Brain microvascular endothelial cell (primary cell): ENCODE measurements around the gene MAGEB16.

Source experiments
- DNase-seq: peaks from one replicate; pipeline ENCODE4 v3.0.0-alpha.2; 2020
- H3K27ac ChIP-seq: fragments of 250-450 bp; sonication (Bioruptor Pico); 2 replicates; pipeline ENCODE4 v1.5.1; 2020; ENCODE audit warnings: mild to moderate bottlenecking, moderate library complexity
- H3K27me3 ChIP-seq: fragments of 250-450 bp; sonication (Bioruptor Pico); replicated peaks from 2 replicates; pipeline ENCODE4 v1.5.1; 2020; ENCODE audit warnings: mild to moderate bottlenecking
- H3K36me3 ChIP-seq: fragments of 250-450 bp; sonication (Bioruptor Pico); replicated peaks from 2 replicates; pipeline ENCODE4 v1.5.1; 2020; ENCODE audit warnings: mild to moderate bottlenecking
- H3K4me3 ChIP-seq: 2 replicates; pipeline ENCODE4 v1.5.1; 2011; ENCODE audit warnings: low read depth, mild to moderate bottlenecking, control low read depth, low read length, moderate library complexity
- in situ Hi-C: cut with HindIII; loops from 2 replicates; pipeline ENCODE4 v1.10.0; 2017; ENCODE audit warnings: low sequenced_read_pairs, low pct_ligation_motif_present
- TF ChIP-seq, protein P1 (sequence below): IDR thresholded peaks from 2 replicates; pipeline ENCODE4 v1.5.1; 2011; ENCODE audit warnings: low read depth, mild to moderate bottlenecking, moderate library complexity, low read length, control low read depth, inconsistent platforms; ENCODE audit errors: missing control alignments

Gene MAGEB16

DNA sequence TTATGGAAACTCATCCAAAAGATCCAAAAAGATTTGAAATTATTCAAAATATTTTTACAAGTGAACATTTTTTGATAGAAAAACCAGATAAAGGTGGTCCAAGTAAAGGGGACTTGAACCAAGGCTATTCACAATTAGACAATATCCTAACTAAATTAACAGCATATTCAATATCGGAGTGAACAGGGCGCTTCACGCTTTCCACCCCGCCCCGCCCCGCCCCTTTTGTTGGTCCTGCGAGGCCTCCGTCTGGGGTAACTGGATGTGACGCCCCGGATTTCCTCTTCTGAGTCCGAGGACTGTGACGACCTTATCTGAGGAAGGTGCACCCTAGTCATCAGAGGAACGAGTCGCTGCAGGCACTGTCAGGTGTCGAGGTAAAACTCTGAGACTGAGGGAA lies at the start of gene MAGEB16:
Gene MAGEB16 (plus strand): TSS at position 301 of the 400 bp plus-strand sequence. CDS start 3,855 bp downstream, outside the sequence.
- in situ Hi-C loops = no loop called here
- H3K27me3 ChIP-seq = no peaks in the 10 kb centered on the region
- no peak for DNase-seq
- H3K4me3 ChIP-seq = no peak within 1 kb of the TSS
- TF ChIP-seq, protein P1, sequence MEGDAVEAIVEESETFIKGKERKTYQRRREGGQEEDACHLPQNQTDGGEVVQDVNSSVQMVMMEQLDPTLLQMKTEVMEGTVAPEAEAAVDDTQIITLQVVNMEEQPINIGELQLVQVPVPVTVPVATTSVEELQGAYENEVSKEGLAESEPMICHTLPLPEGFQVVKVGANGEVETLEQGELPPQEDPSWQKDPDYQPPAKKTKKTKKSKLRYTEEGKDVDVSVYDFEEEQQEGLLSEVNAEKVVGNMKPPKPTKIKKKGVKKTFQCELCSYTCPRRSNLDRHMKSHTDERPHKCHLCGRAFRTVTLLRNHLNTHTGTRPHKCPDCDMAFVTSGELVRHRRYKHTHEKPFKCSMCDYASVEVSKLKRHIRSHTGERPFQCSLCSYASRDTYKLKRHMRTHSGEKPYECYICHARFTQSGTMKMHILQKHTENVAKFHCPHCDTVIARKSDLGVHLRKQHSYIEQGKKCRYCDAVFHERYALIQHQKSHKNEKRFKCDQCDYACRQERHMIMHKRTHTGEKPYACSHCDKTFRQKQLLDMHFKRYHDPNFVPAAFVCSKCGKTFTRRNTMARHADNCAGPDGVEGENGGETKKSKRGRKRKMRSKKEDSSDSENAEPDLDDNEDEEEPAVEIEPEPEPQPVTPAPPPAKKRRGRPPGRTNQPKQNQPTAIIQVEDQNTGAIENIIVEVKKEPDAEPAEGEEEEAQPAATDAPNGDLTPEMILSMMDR = no peak
- no peaks in the 10 kb centered on the region for H3K36me3 ChIP-seq
- no peak within 1 kb of the TSS for H3K27ac ChIP-seq

DNA sequence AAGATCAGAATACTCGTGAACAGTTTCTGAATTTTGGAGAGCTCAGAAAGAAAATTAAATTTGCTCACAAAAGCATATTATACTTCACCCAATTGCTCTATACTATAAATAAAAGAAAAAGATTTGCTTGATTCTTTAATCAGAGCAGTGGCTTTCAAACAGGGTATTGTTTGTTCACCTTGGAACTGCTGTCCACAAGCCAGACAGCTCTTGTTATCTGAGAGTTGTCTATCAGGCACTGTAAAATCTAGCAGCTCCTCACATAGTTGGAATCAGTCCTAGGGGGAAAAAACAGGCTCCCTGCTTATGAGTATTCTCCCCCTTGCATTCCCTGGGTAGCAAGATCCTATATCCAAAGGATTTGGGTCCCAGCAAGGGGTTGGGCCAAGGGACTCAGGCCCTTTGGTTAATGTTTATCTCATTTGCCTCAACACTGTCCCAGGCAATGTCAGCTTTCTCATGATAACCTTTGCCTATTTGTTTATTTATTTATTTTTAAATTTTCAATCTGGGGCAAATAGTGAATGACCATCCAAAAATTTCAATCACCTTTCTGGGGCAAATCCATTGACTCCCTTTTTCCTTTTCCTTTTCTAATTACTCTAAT lies 24.1 kb upstream of the MAGEB16 start:
- H3K36me3 ChIP-seq = no peaks in the 10 kb centered on the region
- DNase-seq = no peak
- no peaks in the 10 kb centered on the region for H3K27me3 ChIP-seq
- no peak overlapping the region for H3K27ac ChIP-seq
- in situ Hi-C loops = no loop called here
- no peak overlapping the region for H3K4me3 ChIP-seq
- TF ChIP-seq, protein P1 = no peak

DNA sequence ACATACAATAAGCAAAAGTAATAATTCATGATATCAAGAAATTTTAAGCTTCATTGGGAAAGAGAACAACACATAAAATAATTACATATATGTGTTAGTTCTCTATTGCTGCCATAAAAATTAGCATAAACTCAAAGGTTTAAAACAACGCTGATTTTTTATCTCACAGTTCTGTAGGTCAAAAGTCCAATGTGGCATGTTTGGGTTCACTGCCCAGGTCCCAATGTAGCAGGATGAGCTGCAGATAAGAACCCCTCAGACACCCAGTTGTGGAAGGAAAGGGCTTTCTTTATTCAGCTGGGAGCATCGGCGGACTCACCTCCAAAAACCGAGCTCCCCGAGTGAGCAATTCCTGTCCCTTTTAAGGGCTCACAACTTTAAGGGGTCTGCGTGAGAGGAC lies 13.1 kb upstream of the MAGEB16 start:
- Histone ChIP-seq H3K36me3 (no peaks in the 10 kb centered on the region), H3K4me3 (no peak overlapping the region), H3K27ac (no peak overlapping the region), H3K27me3 (no peaks in the 10 kb centered on the region)
- no peak for DNase-seq
- in situ Hi-C loops = no loop called here
- TF ChIP-seq, protein P1 = no peak

DNA sequence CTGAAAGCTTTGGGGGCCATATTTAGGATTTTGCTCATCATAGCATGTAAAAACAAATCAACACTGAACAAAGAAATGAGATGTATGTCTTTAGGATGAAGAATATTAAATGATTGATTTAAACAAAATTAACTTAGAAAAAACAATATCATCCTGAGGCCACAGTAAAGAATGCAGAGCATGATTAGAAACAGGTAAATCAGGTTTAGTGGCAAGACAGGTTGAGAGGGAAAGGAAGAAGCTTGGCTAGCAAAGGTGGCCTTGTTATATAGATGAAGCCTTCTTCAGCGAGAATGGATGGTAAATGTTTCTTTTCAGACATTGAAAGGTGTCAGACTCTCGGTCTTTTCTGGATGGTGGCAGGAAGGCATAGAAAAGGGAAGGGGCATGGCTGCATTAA lies 11.9 kb upstream of the MAGEB16 start:
- TF ChIP-seq, protein P1 = no peak
- Histone ChIP-seq H3K4me3 (no peak overlapping the region), H3K27me3 (no peaks in the 10 kb centered on the region), H3K36me3 (no peaks in the 10 kb centered on the region), H3K27ac (no peak overlapping the region)
- in situ Hi-C loops = no loop called here
- no peak for DNase-seq

DNA sequence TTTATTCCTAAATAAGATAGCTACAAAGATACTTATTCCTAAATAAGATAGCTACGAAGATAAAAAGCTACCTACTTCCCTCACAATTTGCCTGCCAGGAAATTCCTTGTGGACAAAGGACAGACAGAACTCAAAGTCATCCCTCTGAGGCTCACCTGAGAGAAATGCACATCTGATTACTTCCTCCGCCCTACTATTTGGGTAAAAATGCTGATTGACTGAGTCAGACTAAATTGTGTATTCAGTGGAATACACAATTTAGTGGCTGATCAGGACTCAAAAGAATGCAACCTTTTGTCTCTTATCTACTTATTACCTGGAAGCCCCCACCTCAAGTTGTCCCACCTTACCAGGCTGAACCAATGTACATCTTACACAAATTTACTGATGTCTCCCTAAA lies 10.3 kb upstream of the MAGEB16 start:
- Histone ChIP-seq H3K27me3 (no peaks in the 10 kb centered on the region), H3K36me3 (no peaks in the 10 kb centered on the region), H3K4me3 (no peak overlapping the region), H3K27ac (no peak overlapping the region)
- TF ChIP-seq, protein P1 = no peak
- DNase-seq = no peak
- in situ Hi-C loops = no loop called here

DNA sequence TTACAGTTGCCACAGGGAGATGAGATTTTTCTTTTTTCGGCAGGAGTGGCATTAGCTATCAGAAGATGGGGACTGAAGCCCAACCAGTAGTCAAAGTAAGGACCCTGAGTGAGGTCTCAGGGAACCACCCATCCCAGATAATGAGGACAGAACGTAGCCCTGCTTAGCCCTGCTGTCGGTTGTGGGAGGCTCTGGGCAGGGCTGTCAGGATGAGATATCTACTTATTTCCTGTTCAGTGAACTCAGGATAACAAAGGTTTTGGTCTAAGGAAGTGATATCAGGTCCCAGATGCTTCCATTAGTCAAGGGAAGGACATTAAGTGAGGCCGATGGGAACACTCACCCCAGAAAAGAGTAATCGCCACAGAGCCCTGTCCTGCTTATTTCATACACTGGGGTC lies 2.3 kb downstream of the MAGEB16 start:
- TF ChIP-seq, protein P1 = no peak
- in situ Hi-C loops = no loop called here
- DNase-seq = no peak
- Histone ChIP-seq H3K4me3 (no peak overlapping the region), H3K27ac (no peak overlapping the region), H3K27me3 (no peaks in the 10 kb centered on the region), H3K36me3 (no peaks in the 10 kb centered on the region)
